ENCODE measurements around the gene NCKAP5L. TPM values are rescaled to one million over a fixed set of nuclear protein-coding genes. Genes with fewer than 3 reads are reported as not detected.

The NCKAP5L gene
- polyA plus RNA-seq, 1 donor (not counting 4 experiments of a cell fraction or from before 2014, with no cell fraction given) = 3.9 TPM

- FAIRE-seq (no peak), DNase-seq (ENCODE audit: low read depth, low spot score) (no peak)
- no peak overlapping the region for H3K9ac ChIP-seq (ENCODE audit: control insufficient read depth, extremely low read depth, insufficient read depth, low read length)
- dilution Hi-C loops (cut with MboI; ENCODE audit: extremely low pct_ligation_motif_present, low sequenced_read_pairs) = loop anchor here (25.0 kb wide), 1 partner anchor 192 kb away; the partner anchor contains the start of gene ASIC1
- H3K27ac ChIP-seq (ENCODE audit: control insufficient read depth, insufficient read depth, low read length) = no peak overlapping the region
- H3K9me3 ChIP-seq (ENCODE audit: control insufficient read depth, low read depth, low read length) = no peaks in the 10 kb centered on the region
- H3K4me3 ChIP-seq (ENCODE audit: control insufficient read depth in 2 of 3, extremely low read depth in 1 of 3, insufficient read depth in 2 of 3, low read depth in 1 of 3, low read length in 3 of 3) = no peak overlapping the region
- H3K4me1 ChIP-seq (ENCODE audit: control insufficient read depth, extremely low read depth, insufficient read depth, low read length) = peaks cover 10% of the 10 kb centered on the region
- H4K20me1 ChIP-seq (ENCODE audit: control insufficient read depth, extremely low read depth, insufficient read depth, low read length) = no peaks in the 10 kb centered on the region
- no peaks in the 10 kb centered on the region for H3K36me3 ChIP-seq (ENCODE audit: control insufficient read depth in 2 of 2, extremely low read depth in 1 of 2, insufficient read depth in 2 of 2, low read length in 2 of 2)
- no peaks in the 10 kb centered on the region for H3K79me2 ChIP-seq (ENCODE audit: control insufficient read depth, insufficient read depth, low read length)
- H3K27me3 ChIP-seq (ENCODE audit: control insufficient read depth, extremely low read depth, insufficient read depth, low read length) = peaks cover 11% of the 10 kb centered on the region
- no peaks in the 10 kb centered on the region for H3K9me1 ChIP-seq (ENCODE audit: control insufficient read depth, extremely low read depth, insufficient read depth, low read length)
- H3K4me2 ChIP-seq (ENCODE audit: control insufficient read depth, extremely low read depth, insufficient read depth, low read depth, low read length) = no peak overlapping the region
- H2AFZ ChIP-seq (ENCODE audit: control insufficient read depth, low read length) = no peak overlapping the region
- TF ChIP-seq EZH2 (IDR thresholded peaks at IDR 0.05; ENCODE audit: low read length) = no peak
- TF ChIP-seq, protein P1, sequence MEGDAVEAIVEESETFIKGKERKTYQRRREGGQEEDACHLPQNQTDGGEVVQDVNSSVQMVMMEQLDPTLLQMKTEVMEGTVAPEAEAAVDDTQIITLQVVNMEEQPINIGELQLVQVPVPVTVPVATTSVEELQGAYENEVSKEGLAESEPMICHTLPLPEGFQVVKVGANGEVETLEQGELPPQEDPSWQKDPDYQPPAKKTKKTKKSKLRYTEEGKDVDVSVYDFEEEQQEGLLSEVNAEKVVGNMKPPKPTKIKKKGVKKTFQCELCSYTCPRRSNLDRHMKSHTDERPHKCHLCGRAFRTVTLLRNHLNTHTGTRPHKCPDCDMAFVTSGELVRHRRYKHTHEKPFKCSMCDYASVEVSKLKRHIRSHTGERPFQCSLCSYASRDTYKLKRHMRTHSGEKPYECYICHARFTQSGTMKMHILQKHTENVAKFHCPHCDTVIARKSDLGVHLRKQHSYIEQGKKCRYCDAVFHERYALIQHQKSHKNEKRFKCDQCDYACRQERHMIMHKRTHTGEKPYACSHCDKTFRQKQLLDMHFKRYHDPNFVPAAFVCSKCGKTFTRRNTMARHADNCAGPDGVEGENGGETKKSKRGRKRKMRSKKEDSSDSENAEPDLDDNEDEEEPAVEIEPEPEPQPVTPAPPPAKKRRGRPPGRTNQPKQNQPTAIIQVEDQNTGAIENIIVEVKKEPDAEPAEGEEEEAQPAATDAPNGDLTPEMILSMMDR (optimal IDR thresholded peaks at IDR 0.05 in 1 of 3, IDR thresholded peaks at IDR 0.05 in 1 of 3, conservative IDR thresholded peaks at IDR 0.05 in 1 of 3; ENCODE audit: extremely low read depth in 1 of 3, insufficient read depth in 2 of 3, low read length in 3 of 3) = no peak
These were observed 41.7 kb upstream of the NCKAP5L start for GRCh38 chr12:49869816-49870500.

DNA sequence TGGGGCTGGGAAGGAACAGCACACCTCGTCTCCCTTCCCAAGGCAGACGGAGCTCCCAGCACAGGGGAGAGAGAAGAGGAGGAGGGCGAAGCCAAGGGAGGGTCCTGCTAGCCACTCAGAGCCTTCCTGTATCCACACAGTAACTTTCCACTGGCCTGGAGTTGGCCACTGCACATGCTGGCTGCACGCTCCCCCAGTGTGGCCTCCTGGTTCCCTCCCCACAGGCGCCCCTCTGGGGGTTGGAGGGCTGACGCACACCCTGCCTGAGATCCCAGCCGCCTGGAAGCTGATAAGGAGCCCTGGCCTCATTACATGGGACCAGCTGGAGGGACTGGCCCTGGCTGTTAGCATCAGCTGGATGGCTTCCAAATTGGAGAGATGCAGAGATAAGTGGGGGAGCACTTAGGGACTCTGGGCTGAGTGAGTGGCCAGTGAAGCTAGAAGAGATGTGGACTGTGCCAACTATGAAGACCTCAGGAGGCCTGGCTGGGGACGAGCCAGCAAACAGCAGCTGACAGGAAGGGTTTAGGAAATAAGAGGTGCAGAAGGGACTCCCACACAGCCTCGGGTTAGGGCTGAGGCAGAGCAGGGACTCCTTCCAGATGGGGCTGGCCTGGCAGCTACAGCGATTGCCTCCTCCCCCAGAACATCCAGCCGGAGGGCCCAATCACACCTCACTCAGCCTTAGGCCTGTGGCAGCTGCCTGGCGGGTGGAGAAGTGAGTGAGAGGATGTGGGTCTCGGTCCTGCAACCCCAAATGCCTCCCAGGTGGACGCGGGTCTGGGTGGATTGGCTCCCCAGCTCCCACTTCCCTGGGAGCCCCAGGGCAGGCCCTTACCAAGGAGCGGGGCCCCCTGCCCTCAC lies 41.0 kb upstream of the NCKAP5L start:
- dilution Hi-C loops (cut with MboI; ENCODE audit: extremely low pct_ligation_motif_present, low sequenced_read_pairs) = loop anchor here (25.0 kb wide), 1 partner anchor 193 kb away; the partner anchor contains the start of gene ASIC1
- Histone ChIP-seq H3K27me3 (ENCODE audit: control insufficient read depth, extremely low read depth, insufficient read depth, low read length) (peaks cover 16% of the 10 kb centered on the region), H3K4me1 (ENCODE audit: control insufficient read depth, extremely low read depth, insufficient read depth, low read length) (peaks cover 10% of the 10 kb centered on the region), H4K20me1 (ENCODE audit: control insufficient read depth, extremely low read depth, insufficient read depth, low read length) (no peaks in the 10 kb centered on the region), H3K9me1 (ENCODE audit: control insufficient read depth, extremely low read depth, insufficient read depth, low read length) (no peaks in the 10 kb centered on the region), H3K4me2 (ENCODE audit: control insufficient read depth, extremely low read depth, insufficient read depth, low read depth, low read length) (no peak overlapping the region), H3K9me3 (ENCODE audit: control insufficient read depth, low read depth, low read length) (no peaks in the 10 kb centered on the region), H3K27ac (ENCODE audit: control insufficient read depth, insufficient read depth, low read length) (no peak overlapping the region), H3K9ac (ENCODE audit: control insufficient read depth, extremely low read depth, insufficient read depth, low read length) (no peak overlapping the region), H2AFZ (ENCODE audit: control insufficient read depth, low read length) (no peak overlapping the region), H3K36me3 (ENCODE audit: control insufficient read depth in 2 of 2, extremely low read depth in 1 of 2, insufficient read depth in 2 of 2, low read length in 2 of 2) (no peaks in the 10 kb centered on the region), H3K4me3 (ENCODE audit: control insufficient read depth in 2 of 3, extremely low read depth in 1 of 3, insufficient read depth in 2 of 3, low read depth in 1 of 3, low read length in 3 of 3) (no peak overlapping the region), H3K79me2 (ENCODE audit: control insufficient read depth, insufficient read depth, low read length) (no peaks in the 10 kb centered on the region)
- DNase-seq (ENCODE audit: low read depth, low spot score) (no peak), FAIRE-seq (no peak)
- TF ChIP-seq, protein P1 (optimal IDR thresholded peaks at IDR 0.05 in 1 of 3, IDR thresholded peaks at IDR 0.05 in 1 of 3, conservative IDR thresholded peaks at IDR 0.05 in 1 of 3; ENCODE audit: extremely low read depth in 1 of 3, insufficient read depth in 2 of 3, low read length in 3 of 3) = no peak
- TF ChIP-seq EZH2 (IDR thresholded peaks at IDR 0.05; ENCODE audit: low read length) = no peak
